ENCODE measurements around the gene MT1E. TPM values are rescaled to one million over a fixed set of nuclear protein-coding genes. Genes with fewer than 3 reads are reported as not detected.

The MT1E gene
- total and polyA plus RNA-seq, 2 of the 8 experiments (the other 6 are each of a cell fraction or from before 2014, with no cell fraction given) = 7.9 to 117 TPM

GRCh38 chr16:56647641-56648431 is 22.3 kb downstream of the MT1E start:
- Histone ChIP-seq H4K20me1 (replicated peaks in 1 of 2; ENCODE audit: control insufficient read depth in 1 of 2, insufficient read depth in 2 of 2, low read length in 2 of 2) (peaks cover 4 to 10% of the 10 kb centered on the region in 2 experiments), H3K4me1 (replicated peaks in 1 of 4; ENCODE audit: control insufficient read depth in 3 of 4, insufficient read depth in 4 of 4, low read length in 3 of 4) (peaks cover 0 to 14% (median 7%) of the 10 kb centered on the region in 4 experiments; a peak in 6 of 7 replicates), H3K56ac (replicated peaks; ENCODE audit: insufficient read length, low read depth, low read length) (no peak overlapping the region), H4K5ac (ENCODE audit: insufficient read length, low read depth, low read length) (no peak overlapping the region), H2BK120ac (replicated peaks; ENCODE audit: low read depth, low read length) (no peak overlapping the region), H3K4ac (replicated peaks; ENCODE audit: insufficient read length, low read depth, low read length) (no peak overlapping the region), H3K9ac (replicated peaks in 1 of 4; ENCODE audit: extremely low read depth in 1 of 4, low read depth in 3 of 4, low read length in 3 of 4) (no peak overlapping the region), H3K27ac (ENCODE audit: low read depth, low read length) (no peak overlapping the region), H2BK5ac (ENCODE audit: low read depth, low read length) (no peak overlapping the region), H3K79me2 (ENCODE audit: control insufficient read depth in 1 of 2, insufficient read depth in 2 of 2, low read length in 2 of 2) (no peaks in the 10 kb centered on the region), H3K18ac (ENCODE audit: extremely low read depth, low read length) (no peak overlapping the region), H3K23me2 (ENCODE audit: low read depth, low read length) (peaks cover 4% of the 10 kb centered on the region; the same call in 1 of the 2 replicates), H3K14ac (ENCODE audit: insufficient read length) (no peak overlapping the region), H2BK20ac (ENCODE audit: low read length) (no peak overlapping the region), H3K27me3 (replicated peaks in 1 of 4; ENCODE audit: control insufficient read depth in 3 of 4, extremely low read depth in 1 of 4, insufficient read depth in 3 of 4, low read length in 3 of 4) (peaks cover 57 to 87% (median 77%) of the 10 kb centered on the region in 4 experiments), H3K9me3 (ENCODE audit: insufficient read depth in 2 of 2, low read depth in 1 of 2, low read length in 1 of 2) (no peaks in the 10 kb centered on the region), H3K4me2 (ENCODE audit: insufficient read depth in 1 of 2, low read depth in 2 of 2, low read length in 2 of 2) (peak overlapping the region; percentile 25 to 59), H3K79me1 (ENCODE audit: low read depth, low read length) (no peaks in the 10 kb centered on the region), H3K36me3 (ENCODE audit: control insufficient read depth in 2 of 4, insufficient read depth in 4 of 4, low read length in 3 of 4) (no peaks in the 10 kb centered on the region), H2BK15ac (ENCODE audit: low read length) (no peak overlapping the region), H3K23ac (ENCODE audit: insufficient read length) (no peak overlapping the region), H4K91ac (replicated peaks; ENCODE audit: insufficient read length, low read length) (no peak overlapping the region), H4K8ac (ENCODE audit: extremely low read depth, insufficient read depth, low read length) (no peak overlapping the region), H2BK12ac (ENCODE audit: low read depth, low read length) (no peak overlapping the region; the same call in 1 of the 2 replicates), H3K4me3 (ENCODE audit: extremely low read depth in 1 of 4, insufficient read depth in 2 of 4, low read depth in 3 of 4, low read length in 4 of 4) (peak overlapping the region in 3 of 4 experiments; percentile 19 to 48 (median 20); a peak in 5 of 8 replicates), H2AFZ (ENCODE audit: low read length) (peak overlapping the region; percentile 50; the same call in 1 of the 2 replicates), H2AK5ac (ENCODE audit: low read depth, low read length) (no peak overlapping the region)
- ChIA-PET POLR2A (ENCODE audit: partially characterized antibody) (interaction anchor here (0.8 to 1.3 kb wide), 5 partner anchors 8 to 26 kb away, joined by 3 to 5 read pairs (median 3); partner anchors contain the start of gene MT1H), CTCF (ENCODE audit: partially characterized antibody) (interaction anchor here (0.6 to 3.3 kb wide), 10 partner anchors 9 to 274 kb away, joined by 3 to 13 read pairs (median 4); partner anchors contain the start of gene MT1A)
- WGBS, 2 experiments (ENCODE audit: extremely low coverage in 1 of 2, insufficient coverage in 1 of 2, insufficient read length in 1 of 2, insufficient replicate concordance in 2 of 2, low coverage in 1 of 2, low lambda C conversion rate in 2 of 2, missing lambda C conversion rate in 1 of 2) = 18% methylated on average over 32 of the region's 33 CpGs; no CpG with 5 or more reads in 1 of the 2 experiments
- peak in 1 of 2 experiments; percentile 68 for DNase-seq (ENCODE audit: low read depth in 1 of 2, low spot score in 2 of 2)
- FAIRE-seq = no peak
- TF ChIP-seq CTBP2 (IDR thresholded peaks at IDR 0.05; ENCODE audit: borderline replicate concordance, insufficient read depth, insufficient read length, low read length) = no peak
- TF ChIP-seq EZH2 (IDR thresholded peaks at IDR 0.05; ENCODE audit: low read depth, low read length, severe bottlenecking) = peak; percentile 70
- no peak for TF ChIP-seq TBP (IDR thresholded peaks at IDR 0.05; ENCODE audit: low read depth, low read length)
- TF ChIP-seq, protein P1, sequence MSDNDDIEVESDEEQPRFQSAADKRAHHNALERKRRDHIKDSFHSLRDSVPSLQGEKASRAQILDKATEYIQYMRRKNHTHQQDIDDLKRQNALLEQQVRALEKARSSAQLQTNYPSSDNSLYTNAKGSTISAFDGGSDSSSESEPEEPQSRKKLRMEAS (IDR thresholded peaks at IDR 0.05) = peak; percentile 65; the same call in 1 of the 2 replicates
- no peak for TF ChIP-seq SIRT6 (IDR thresholded peaks at IDR 0.05; ENCODE audit: low read length)
- TF ChIP-seq TEAD4 (IDR thresholded peaks at IDR 0.05; ENCODE audit: low read depth, low read length) = no peak
- no peak for TF ChIP-seq RFX5 (IDR thresholded peaks at IDR 0.05; ENCODE audit: borderline replicate concordance, low read depth, low read length)
- TF ChIP-seq PHF8 (conservative IDR thresholded peaks at IDR 0.05; ENCODE audit: low read depth, low read length) = no peak
- TF ChIP-seq SUZ12 (IDR thresholded peaks at IDR 0.05; ENCODE audit: low read length) = peak; percentile 71
- TF ChIP-seq RNF2 (IDR thresholded peaks at IDR 0.05; ENCODE audit: borderline replicate concordance, low read depth, low read length, missing control alignments, poor library complexity, severe bottlenecking) = peak; percentile 69
